Astrocyte (in vitro differentiated cells and primary cell): ENCODE measurements around the gene CDKN1A.

Experiments used
- CTCF ChIP-seq: IDR thresholded peaks from 2 replicates; pipeline ENCODE4 v1.5.1; 2011; ENCODE audit warnings: low read depth, mild to moderate bottlenecking, inconsistent platforms, low read length, moderate library complexity; ENCODE audit not compliant: insufficient read depth
- EZH2 ChIP-seq: IDR thresholded peaks from 2 replicates; pipeline ENCODE4 v1.6.1; 2012; ENCODE audit warnings: mild to moderate bottlenecking, low read length, inconsistent platforms; ENCODE audit not compliant: insufficient read depth

GRCh38 chr6:36692861-36693702, 14.6 kb downstream of the CDKN1A start:
- TF ChIP-seq CTCF (no peak), EZH2 (no peak)
